ENCODE measurements around the gene VEPH1.

GRCh38 chr3:157384491-157384890 lies 118.7 kb downstream of the VEPH1 start:
- TF ChIP-seq CTCF (IDR thresholded peaks at IDR 0.05) = no peak
- TF ChIP-seq POLR2A (IDR thresholded peaks at IDR 0.05) = no peak

All from body of pancreas (tissue), 4 donors.